GM23338 (cell line): ENCODE data around the gene PXK.

ENCODE experiments used
- CREB1 ChIP-seq: fragments of 250-450 bp; sonication (Bioruptor Pico); IDR thresholded peaks from 2 replicates; pipeline ENCODE4 v1.5.0; 2020; ENCODE audit warnings: low read depth, mild to moderate bottlenecking, moderate library complexity
- CTCF ChIP-seq, 2 experiments: fragments of 200-600 bp in 1 of 2; sonication (generic) in 1 of 2; conservative IDR thresholded peaks; 2 replicates each; pipeline versions ENCODE4 v1.5.1 to v1.6.1; 2016 to 2017; ENCODE audit warnings: antibody characterized with exemption in 2 of 2, low read depth in 2 of 2, mild to moderate bottlenecking in 2 of 2, moderate library complexity in 1 of 2
- ETS1 ChIP-seq: IDR thresholded peaks from 2 replicates; pipeline ENCODE4 v1.6.1; 2016; ENCODE audit warnings: antibody characterized with exemption
- EZH2 ChIP-seq: fragments of 200-600 bp; sonication (generic); IDR thresholded peaks from one replicate; pipeline ENCODE4 v1.8.0; 2017; ENCODE audit warnings: antibody characterized with exemption, mild to moderate bottlenecking, low read depth; ENCODE audit not compliant: unreplicated experiment
- EZH2phosphoT487 ChIP-seq: fragments of 200-600 bp; sonication (generic); IDR thresholded peaks from one replicate; pipeline ENCODE4 v1.8.1; 2018; ENCODE audit warnings: antibody characterized with exemption; ENCODE audit not compliant: unreplicated experiment
- JUNB ChIP-seq: IDR thresholded peaks from one replicate; pipeline ENCODE4 v1.6.1; 2016; ENCODE audit warnings: antibody characterized with exemption; ENCODE audit not compliant: unreplicated experiment
- NANOG ChIP-seq: IDR thresholded peaks from 2 replicates; pipeline ENCODE4 v1.6.1; 2016; ENCODE audit warnings: antibody characterized with exemption, borderline replicate concordance
- POLR2AphosphoS5 ChIP-seq: IDR thresholded peaks from 2 replicates; pipeline ENCODE4 v1.6.1; 2016; ENCODE audit warnings: antibody characterized with exemption, low read depth
- REST ChIP-seq: IDR thresholded peaks from one replicate; pipeline ENCODE4 v1.6.1; 2018; ENCODE audit warnings: antibody characterized with exemption; ENCODE audit not compliant: unreplicated experiment
- STAT1 ChIP-seq: IDR thresholded peaks from one replicate; pipeline ENCODE4 v1.6.1; 2016; ENCODE audit warnings: antibody characterized with exemption; ENCODE audit not compliant: unreplicated experiment
- ZNF331 ChIP-seq: fragments of 250-450 bp; sonication (Bioruptor Pico); IDR thresholded peaks from 2 replicates; pipeline ENCODE4 v1.5.0; 2020; ENCODE audit warnings: low read depth, mild to moderate bottlenecking, moderate library complexity
- ZNF462 ChIP-seq: fragments of 250-450 bp; sonication (Bioruptor Pico); IDR thresholded peaks from 2 replicates; pipeline ENCODE4 v1.5.0; 2020; ENCODE audit warnings: mild to moderate bottlenecking, moderate library complexity

- no peak for TF ChIP-seq CTCF (conservative IDR thresholded peaks at IDR 0.05; ENCODE audit: low read depth in 2 of 2)
- TF ChIP-seq STAT1 = no peak
- TF ChIP-seq CREB1 (CRISPR knock-in tag) = no peak
- TF ChIP-seq ETS1 = no peak
- TF ChIP-seq NANOG = no peak
- TF ChIP-seq EZH2phosphoT487 = no peak
- no peak for TF ChIP-seq POLR2AphosphoS5
- TF ChIP-seq REST = no peak
- TF ChIP-seq EZH2 = no peak
- no peak for TF ChIP-seq ZNF462 (CRISPR knock-in tag)
- TF ChIP-seq JUNB = no peak
- no peak for TF ChIP-seq ZNF331 (CRISPR knock-in tag)
These were observed 46.8 kb downstream of the PXK start for GRCh38 chr3:58379351-58380073.
